ENCODE data around the gene FAF1.

FAF1 gene

GRCh38 chr1:50633465-50633864 is 326.6 kb downstream of the FAF1 start:
- no peak for DNase-seq (ENCODE audit: low read depth)

- DNase-seq (ENCODE audit: low read depth), result no peak
These were observed 328.9 kb downstream of the FAF1 start for GRCh38 chr1:50631161-50631560.

DNA sequence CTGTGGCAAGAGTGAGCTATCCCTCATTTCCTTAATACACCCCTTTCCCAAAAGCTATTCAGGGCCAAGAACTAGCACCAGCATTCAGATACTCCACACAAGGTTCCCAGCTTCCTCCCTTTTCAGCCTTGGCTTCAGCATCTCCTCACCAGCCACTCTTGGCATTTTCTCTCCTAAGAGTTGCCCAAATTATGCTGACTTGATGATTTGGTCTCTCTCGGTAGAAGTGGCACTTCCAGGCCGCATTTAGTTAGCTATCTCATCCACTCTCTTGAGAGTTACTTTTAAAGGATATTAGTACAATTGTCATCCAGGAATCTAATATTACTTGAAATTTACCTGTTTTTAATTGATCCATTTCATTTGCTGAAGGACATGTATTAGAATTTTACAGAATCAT is 337.8 kb downstream of the FAF1 start:
- no peak for DNase-seq (ENCODE audit: low read depth)

DNA sequence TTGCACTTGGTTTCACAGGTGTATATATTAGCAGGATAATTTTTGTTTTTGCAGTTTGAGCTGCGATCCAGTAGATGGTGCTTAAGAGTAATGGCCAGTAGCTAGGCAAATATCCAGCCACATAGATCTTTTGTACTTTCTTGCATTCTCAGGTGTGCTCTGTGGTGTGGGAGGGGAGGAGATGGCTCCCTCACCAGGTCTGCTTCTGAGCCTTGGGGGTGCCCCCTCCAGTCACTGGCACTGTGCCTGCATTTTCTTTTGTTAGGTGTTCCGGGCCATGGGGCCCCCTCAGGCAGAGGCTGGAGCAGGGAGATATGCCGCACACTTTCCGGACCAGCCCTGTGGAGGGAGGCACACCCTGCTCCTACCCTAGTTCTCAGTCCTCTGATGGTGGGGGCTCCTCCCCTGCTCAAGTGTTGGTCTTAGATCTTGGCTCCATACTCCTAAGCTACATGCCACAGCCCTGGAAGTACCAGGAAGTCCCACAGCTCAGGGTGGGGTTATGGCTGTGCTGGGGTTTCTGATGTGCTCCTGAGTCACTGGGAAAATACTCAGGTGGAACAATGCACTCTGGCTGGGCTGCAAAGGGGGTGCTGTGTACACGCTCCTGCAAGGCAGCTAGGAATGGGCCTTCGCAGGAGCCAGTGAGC is 339.3 kb downstream of the FAF1 start:
- peak; percentile 32 for DNase-seq (ENCODE audit: low read depth)

GRCh38 chr1:50615036-50615750 is 344.9 kb downstream of the FAF1 start:
- peak; percentile 68 for DNase-seq (ENCODE audit: low read depth)

- no peak for DNase-seq (ENCODE audit: low read depth)
These were observed 348.4 kb downstream of the FAF1 start for GRCh38 chr1:50611675-50612074.

- no peak for DNase-seq (ENCODE audit: low read depth)
These were observed 349.5 kb downstream of the FAF1 start for GRCh38 chr1:50610563-50610962.

DNA sequence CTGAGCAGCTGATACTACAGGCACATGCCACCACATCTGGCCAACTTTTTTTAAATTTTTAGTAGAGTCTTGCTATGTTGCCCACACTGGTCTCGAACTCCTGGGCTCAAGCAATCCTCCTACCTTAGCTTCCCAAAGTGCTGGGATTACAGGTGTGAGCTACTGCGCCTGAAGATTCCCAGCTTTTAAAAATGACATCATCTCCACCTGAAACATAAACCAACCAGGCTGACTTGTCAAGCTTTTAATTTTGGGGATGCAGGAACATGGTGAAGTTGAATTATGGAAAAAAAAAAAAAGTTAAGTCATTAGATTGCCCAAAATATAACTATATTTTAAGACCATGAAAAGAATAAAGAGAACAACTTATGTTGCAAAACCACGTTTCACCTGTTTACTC is 350.6 kb downstream of the FAF1 start:
- DNase-seq (ENCODE audit: low read depth), result no peak

DNA sequence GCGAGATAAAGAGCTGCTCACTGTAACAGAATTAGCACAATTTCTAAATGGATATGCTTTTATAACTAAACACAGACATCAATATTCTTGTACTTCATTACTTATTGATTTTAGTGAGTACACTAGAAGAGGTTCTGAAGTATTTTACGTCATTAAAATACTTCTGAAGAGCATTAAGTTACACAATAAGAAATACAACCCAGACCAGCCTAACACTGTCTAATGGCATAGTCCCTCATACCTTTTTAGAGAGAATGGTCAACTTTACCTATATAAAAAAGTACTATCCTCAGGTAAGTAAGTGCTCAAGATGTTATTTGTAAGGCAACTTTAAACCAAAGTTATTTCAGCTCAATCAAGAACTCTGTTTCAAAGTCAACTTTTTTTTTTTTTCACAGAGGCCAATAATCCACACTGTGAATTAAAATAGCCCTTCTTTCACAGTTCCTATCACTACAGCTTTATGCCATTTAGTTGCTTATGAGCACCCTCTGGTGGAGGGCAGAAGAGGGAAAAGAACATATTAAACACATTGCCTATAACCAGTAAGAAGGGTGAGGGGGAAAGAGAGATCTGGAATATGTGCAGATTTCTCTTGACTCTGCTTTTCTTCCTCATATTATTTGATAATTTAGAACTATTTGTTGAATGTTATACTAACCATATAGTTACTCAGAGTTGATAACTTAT is 354.7 kb downstream of the FAF1 start:
- peak; percentile 61 for DNase-seq (ENCODE audit: low read depth)

DNA sequence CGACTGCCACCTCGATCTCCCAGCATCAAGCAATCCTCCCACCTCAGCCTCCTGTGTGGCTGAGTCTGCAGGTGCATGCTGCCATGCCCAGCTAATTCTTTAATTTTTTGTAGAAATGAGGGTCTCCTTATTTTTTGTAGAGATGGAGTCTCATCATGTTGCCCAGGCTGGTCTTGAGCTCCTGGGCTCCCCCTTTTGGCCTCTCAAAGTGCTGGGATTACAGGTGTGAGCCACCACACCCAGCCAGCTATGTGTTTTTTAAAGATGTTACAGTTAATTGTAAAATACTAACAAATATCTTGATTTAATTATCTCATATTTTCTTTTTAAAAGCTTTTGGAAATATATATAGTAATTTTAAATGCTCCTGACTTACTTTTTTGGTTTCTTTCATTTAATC is 355.5 kb downstream of the FAF1 start:
- DNase-seq (ENCODE audit: low read depth), result no peak

- DNase-seq (ENCODE audit: low read depth), result peak; percentile 77
These were observed 356.5 kb downstream of the FAF1 start for GRCh38 chr1:50603274-50604271.

DNA sequence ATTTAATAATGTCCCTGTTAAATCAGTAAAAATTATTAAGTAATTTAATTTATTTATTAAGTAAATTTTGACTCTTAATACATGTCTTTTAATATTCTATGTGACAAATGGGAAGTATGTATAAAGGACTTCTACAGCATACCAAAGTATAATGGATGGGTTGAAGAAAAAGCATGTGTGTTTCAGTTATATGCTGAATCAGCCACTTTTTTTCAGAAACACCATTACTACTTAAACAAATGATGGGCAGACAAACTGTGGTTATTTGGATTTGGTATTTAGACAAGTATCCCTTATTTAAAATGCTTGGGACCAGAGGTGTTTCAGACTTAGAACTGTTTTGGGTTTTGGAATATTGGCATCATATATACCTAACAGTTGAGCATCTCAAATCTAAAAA is 360.5 kb downstream of the FAF1 start:
- DNase-seq (ENCODE audit: low read depth), result no peak

GRCh38 chr1:50595874-50596273 is 364.2 kb downstream of the FAF1 start:
- DNase-seq (ENCODE audit: low read depth), result no peak

GRCh38 chr1:50593515-50593914 is 366.6 kb downstream of the FAF1 start:
- no peak for DNase-seq (ENCODE audit: low read depth)

- DNase-seq (ENCODE audit: low read depth), result peak; percentile 6
These were observed 368.5 kb downstream of the FAF1 start for GRCh38 chr1:50591598-50591997.

- no peak for DNase-seq (ENCODE audit: low read depth)
These were observed 377.7 kb downstream of the FAF1 start for GRCh38 chr1:50582346-50582745.

GRCh38 chr1:50570066-50570468 is 390.0 kb downstream of the FAF1 start:
- DNase-seq (ENCODE audit: low read depth), result peak; percentile 8

DNA sequence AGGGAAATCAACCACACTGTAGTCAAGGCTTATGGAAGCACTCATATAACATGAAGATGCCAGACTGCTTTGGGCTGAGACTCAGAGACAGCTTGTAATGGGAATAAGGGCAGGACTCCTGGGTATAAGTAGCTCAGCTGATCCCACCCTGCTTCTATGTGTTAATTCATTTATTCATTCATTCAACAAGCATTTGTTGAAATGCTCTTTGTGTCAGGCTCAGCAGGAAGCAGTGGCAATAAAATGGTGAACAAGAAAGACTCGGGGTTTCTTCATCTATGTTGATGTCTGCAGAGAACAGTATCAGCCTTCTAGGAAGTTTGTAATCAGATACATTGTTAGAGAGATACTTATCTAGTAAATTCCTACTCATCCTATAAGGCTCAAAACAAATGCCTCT is 391.3 kb downstream of the FAF1 start:
- no peak for DNase-seq (ENCODE audit: low read depth)

DNA sequence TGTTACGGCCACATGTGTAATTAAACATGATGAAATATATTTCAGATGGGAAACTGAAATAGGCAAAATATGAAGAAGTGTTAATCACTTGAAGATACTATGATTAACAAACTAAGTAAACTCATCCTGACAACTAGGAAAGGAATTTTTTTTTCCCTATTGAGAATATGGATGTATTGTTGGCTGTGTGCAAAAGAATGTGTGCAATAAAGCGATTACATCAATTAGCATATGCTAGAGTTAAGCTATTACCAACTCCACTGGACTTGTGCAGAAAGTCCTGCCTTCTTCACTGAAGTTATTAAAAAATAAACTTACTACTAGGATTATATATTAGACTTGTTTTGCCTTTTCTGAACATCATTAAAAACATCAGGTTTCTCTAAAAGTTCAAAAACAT is 393.7 kb downstream of the FAF1 start:
- no peak for DNase-seq (ENCODE audit: low read depth)

- no peak for DNase-seq (ENCODE audit: low read depth)
These were observed 395.6 kb downstream of the FAF1 start for GRCh38 chr1:50564417-50564816.

DNA sequence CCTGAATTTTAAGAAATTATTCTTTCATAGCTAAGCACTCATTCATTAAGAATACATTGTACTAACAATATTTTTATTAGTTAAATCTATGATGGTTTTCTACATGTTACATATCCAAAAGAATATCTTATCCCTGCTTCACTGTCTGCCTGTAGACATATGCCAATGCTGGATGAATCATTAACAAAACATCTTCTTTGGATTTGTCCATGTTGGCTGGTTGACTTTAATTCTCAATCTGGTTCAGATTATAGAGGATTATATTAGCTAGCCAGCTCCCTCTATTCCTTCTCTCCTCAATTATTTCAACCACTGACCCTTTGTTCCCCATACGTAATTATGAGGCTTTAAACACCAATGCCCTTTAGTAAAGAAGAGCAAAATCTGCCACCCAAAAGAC is 398.0 kb downstream of the FAF1 start:
- peak; percentile 23 for DNase-seq (ENCODE audit: low read depth)

GRCh38 chr1:50559421-50559820 is 400.6 kb downstream of the FAF1 start:
- no peak for DNase-seq (ENCODE audit: low read depth)

Measured in EH (cell line).